NCI-H2107 treated with DMSO at 0.1 percent for 48 hours (cell line): ENCODE data around the gene SLITRK2.

Source experiments
- DNase-seq: peaks from one replicate; lab custom pipeline; 2025; ENCODE audit not compliant: unreplicated experiment; lab: John Stamatoyannopoulos, UW

Gene SLITRK2

DNA sequence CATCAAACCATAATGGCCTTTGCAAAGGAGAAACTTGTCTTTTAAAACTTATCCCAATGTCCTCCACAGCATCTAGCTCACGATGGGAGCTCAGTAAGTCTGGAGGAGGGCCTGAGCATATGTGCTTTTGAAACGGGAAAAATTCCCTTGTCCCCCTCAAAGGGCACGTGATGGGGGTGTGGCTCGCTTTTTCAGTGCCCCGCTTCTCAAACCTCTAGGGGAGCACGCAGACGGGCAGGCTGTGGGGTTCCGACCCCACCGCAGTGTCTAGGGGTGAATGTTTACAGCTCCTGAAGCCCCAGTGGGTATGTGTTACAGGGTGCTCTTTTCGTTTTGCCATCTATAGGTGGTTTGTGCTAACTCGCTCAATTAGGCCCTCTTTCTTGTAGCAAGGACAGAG is 31.2 kb downstream of the SLITRK2 start:
- DNase-seq, result no peak

DNA sequence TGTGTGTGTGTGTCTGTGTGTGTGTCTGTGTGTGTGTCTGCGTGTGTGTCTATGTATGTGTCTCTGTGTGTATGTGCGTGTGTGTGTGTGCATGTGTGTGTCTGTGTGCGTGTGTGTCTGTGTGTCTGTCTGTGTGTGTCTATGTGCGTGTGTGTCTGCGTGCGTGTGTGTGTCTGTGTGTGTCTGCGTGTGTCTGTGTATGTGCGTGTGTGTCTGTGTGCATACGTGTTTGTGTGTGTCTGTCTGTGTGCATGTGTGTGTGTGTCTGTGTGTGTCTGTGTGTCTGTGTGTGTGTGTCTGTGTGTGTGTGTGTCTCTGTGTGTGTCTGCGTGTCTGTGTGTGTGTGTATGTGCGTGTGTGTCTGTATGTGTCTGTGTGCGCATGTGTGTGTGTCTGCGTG is 35.6 kb downstream of the SLITRK2 start:
- no peak for DNase-seq

DNA sequence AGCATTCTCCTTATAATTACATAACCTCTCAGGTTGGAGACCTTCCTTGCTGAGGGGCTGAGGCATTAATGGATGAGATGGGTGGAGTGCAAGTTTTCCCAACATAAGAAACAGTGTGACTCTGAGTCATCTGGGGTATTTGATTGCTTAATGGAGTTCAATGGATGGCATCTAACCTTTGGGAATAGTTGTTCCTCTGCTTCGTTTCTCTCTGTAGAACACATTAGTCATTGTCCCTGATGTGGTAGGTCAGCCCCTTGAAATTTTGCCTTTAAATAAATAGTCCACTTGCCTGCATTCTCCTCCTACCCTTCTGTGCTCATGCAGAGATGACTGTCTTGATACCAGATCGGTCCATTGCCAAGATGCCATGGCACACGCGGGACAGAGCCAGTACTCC is 38.6 kb downstream of the SLITRK2 start:
- no peak for DNase-seq

DNA sequence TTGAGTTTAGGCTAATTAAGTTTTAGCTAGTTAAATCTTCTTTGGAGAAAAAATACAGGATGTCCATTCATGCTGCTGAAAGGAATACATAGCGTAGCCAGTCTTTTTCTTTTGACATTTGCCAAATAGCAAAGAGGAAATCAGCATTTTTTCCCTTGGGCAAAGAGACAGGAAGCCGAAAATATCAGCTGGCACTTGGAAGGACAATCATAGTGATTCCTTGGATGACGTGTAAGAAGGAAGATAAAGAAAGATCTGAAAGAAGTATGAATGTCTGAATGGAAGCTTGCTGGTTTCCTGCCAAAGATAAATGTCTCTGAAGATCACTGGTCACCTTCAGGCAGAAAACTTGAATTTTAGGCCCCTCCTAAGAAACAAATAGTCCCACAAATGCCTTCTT is 44.2 kb downstream of the SLITRK2 start:
- no peak for DNase-seq

DNA sequence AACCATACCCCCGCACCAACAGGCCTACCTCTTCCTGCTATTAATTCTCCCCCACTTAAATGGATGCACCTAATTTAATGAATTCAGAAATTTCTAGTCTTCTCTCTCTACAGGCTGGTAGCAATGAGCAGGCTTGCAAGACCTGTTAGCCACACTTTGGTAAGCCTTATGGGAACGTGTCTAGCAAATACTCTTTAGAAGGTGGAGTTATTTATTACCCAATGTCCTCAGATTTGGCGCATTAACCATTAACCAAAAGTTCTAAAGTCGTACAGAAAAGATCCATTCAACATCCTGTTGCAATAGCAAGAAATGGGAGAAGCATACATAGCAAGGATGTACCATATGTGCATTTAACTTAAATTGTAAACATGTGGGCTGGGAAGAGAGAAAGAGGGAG is 47.5 kb downstream of the SLITRK2 start:
- no peak for DNase-seq
